Measurements from ENCODE around the gene EPB41L4A.

EPB41L4A gene

GRCh38 chr5:112294126-112294525, 125.0 kb downstream of the EPB41L4A start:
- Histone ChIP-seq H3K9me3 (ENCODE audit: low read length) (no peaks in the 10 kb centered on the region), H3K36me3 (ENCODE audit: insufficient read depth, low read length) (no peaks in the 10 kb centered on the region), H3K4me3 (ENCODE audit: low read depth in 1 of 2, low read length in 2 of 2) (no peak overlapping the region), H3K4me1 (ENCODE audit: insufficient read depth, low read length) (no peaks in the 10 kb centered on the region), H3K27me3 (ENCODE audit: control insufficient read depth in 1 of 2, insufficient read depth in 2 of 2, low read length in 2 of 2) (no peaks in the 10 kb centered on the region), H3K27ac (ENCODE audit: low read depth, low read length) (no peak overlapping the region), H3K9ac (ENCODE audit: low read length) (no peak overlapping the region)

- H3K27me3 ChIP-seq (ENCODE audit: control insufficient read depth in 1 of 2, insufficient read depth in 2 of 2, low read length in 2 of 2): no peaks in the 10 kb centered on the region
- H3K9me3 ChIP-seq (ENCODE audit: low read length): no peaks in the 10 kb centered on the region
- no peaks in the 10 kb centered on the region for H3K4me1 ChIP-seq (ENCODE audit: insufficient read depth, low read length)
- H3K9ac ChIP-seq (ENCODE audit: low read length): no peak overlapping the region
- H3K36me3 ChIP-seq (ENCODE audit: insufficient read depth, low read length): no peaks in the 10 kb centered on the region
- H3K4me3 ChIP-seq (ENCODE audit: low read depth in 1 of 2, low read length in 2 of 2): no peak overlapping the region
- H3K27ac ChIP-seq (ENCODE audit: low read depth, low read length): no peak overlapping the region
Observed at GRCh38 chr5:112293587-112293986, 125.5 kb downstream of the EPB41L4A start.

- H3K4me1 ChIP-seq (ENCODE audit: insufficient read depth, low read length): no peaks in the 10 kb centered on the region
- no peak overlapping the region for H3K27ac ChIP-seq (ENCODE audit: low read depth, low read length)
Observed at GRCh38 chr5:112290691-112291090, 128.4 kb downstream of the EPB41L4A start.

GRCh38 chr5:112289465-112289864, 129.6 kb downstream of the EPB41L4A start:
- Histone ChIP-seq H3K27me3 (ENCODE audit: control insufficient read depth in 1 of 2, insufficient read depth in 2 of 2, low read length in 2 of 2) (no peaks in the 10 kb centered on the region), H3K4me1 (ENCODE audit: insufficient read depth, low read length) (no peaks in the 10 kb centered on the region), H3K4me3 (ENCODE audit: low read depth in 1 of 2, low read length in 2 of 2) (no peak overlapping the region), H3K36me3 (ENCODE audit: insufficient read depth, low read length) (no peaks in the 10 kb centered on the region), H3K9me3 (ENCODE audit: low read length) (no peaks in the 10 kb centered on the region), H3K27ac (ENCODE audit: low read depth, low read length) (no peak overlapping the region), H3K9ac (ENCODE audit: low read length) (no peak overlapping the region)

More at GRCh38 chr5:112290691-112291090, 128.4 kb downstream of the EPB41L4A start:
- Histone ChIP-seq H3K27me3 (ENCODE audit: control insufficient read depth in 1 of 2, insufficient read depth in 2 of 2, low read length in 2 of 2) (no peaks in the 10 kb centered on the region), H3K9ac (ENCODE audit: low read length) (no peak overlapping the region), H3K4me3 (ENCODE audit: low read depth in 1 of 2, low read length in 2 of 2) (no peak overlapping the region), H3K9me3 (ENCODE audit: low read length) (no peaks in the 10 kb centered on the region), H3K36me3 (ENCODE audit: insufficient read depth, low read length) (no peaks in the 10 kb centered on the region)

- H3K4me3 ChIP-seq (ENCODE audit: low read depth in 1 of 2, low read length in 2 of 2): no peak overlapping the region
- no peaks in the 10 kb centered on the region for H3K27me3 ChIP-seq (ENCODE audit: control insufficient read depth in 1 of 2, insufficient read depth in 2 of 2, low read length in 2 of 2)
- H3K9me3 ChIP-seq (ENCODE audit: low read length): no peaks in the 10 kb centered on the region
- H3K36me3 ChIP-seq (ENCODE audit: insufficient read depth, low read length): no peaks in the 10 kb centered on the region
- no peak overlapping the region for H3K9ac ChIP-seq (ENCODE audit: low read length)
- no peaks in the 10 kb centered on the region for H3K4me1 ChIP-seq (ENCODE audit: insufficient read depth, low read length)
- no peak overlapping the region for H3K27ac ChIP-seq (ENCODE audit: low read depth, low read length)
Observed at GRCh38 chr5:112283943-112284929, 134.8 kb downstream of the EPB41L4A start.

GRCh38 chr5:112283034-112283582, 136.0 kb downstream of the EPB41L4A start:
- Histone ChIP-seq H3K27me3 (ENCODE audit: control insufficient read depth in 1 of 2, insufficient read depth in 2 of 2, low read length in 2 of 2) (no peaks in the 10 kb centered on the region), H3K9me3 (ENCODE audit: low read length) (no peaks in the 10 kb centered on the region), H3K4me3 (ENCODE audit: low read depth in 1 of 2, low read length in 2 of 2) (no peak overlapping the region), H3K4me1 (ENCODE audit: insufficient read depth, low read length) (no peaks in the 10 kb centered on the region), H3K9ac (ENCODE audit: low read length) (no peak overlapping the region), H3K27ac (ENCODE audit: low read depth, low read length) (no peak overlapping the region), H3K36me3 (ENCODE audit: insufficient read depth, low read length) (no peaks in the 10 kb centered on the region)

- Histone ChIP-seq H3K9ac (ENCODE audit: low read length) (no peak overlapping the region), H3K27me3 (ENCODE audit: control insufficient read depth in 1 of 2, insufficient read depth in 2 of 2, low read length in 2 of 2) (no peaks in the 10 kb centered on the region), H3K36me3 (ENCODE audit: insufficient read depth, low read length) (no peaks in the 10 kb centered on the region), H3K27ac (ENCODE audit: low read depth, low read length) (no peak overlapping the region), H3K4me3 (ENCODE audit: low read depth in 1 of 2, low read length in 2 of 2) (no peak overlapping the region), H3K9me3 (ENCODE audit: low read length) (no peaks in the 10 kb centered on the region), H3K4me1 (ENCODE audit: insufficient read depth, low read length) (no peaks in the 10 kb centered on the region)
Observed at GRCh38 chr5:112279082-112279481, 140.0 kb downstream of the EPB41L4A start.

- no peaks in the 10 kb centered on the region for H3K4me1 ChIP-seq (ENCODE audit: insufficient read depth, low read length)
- no peak overlapping the region for H3K9ac ChIP-seq (ENCODE audit: low read length)
- no peaks in the 10 kb centered on the region for H3K9me3 ChIP-seq (ENCODE audit: low read length)
- H3K4me3 ChIP-seq (ENCODE audit: low read depth in 1 of 2, low read length in 2 of 2): no peak overlapping the region
- H3K27ac ChIP-seq (ENCODE audit: low read depth, low read length): no peak overlapping the region
- no peaks in the 10 kb centered on the region for H3K36me3 ChIP-seq (ENCODE audit: insufficient read depth, low read length)
- H3K27me3 ChIP-seq (ENCODE audit: control insufficient read depth in 1 of 2, insufficient read depth in 2 of 2, low read length in 2 of 2): no peaks in the 10 kb centered on the region
Observed at GRCh38 chr5:112276991-112277390, 142.1 kb downstream of the EPB41L4A start.

GRCh38 chr5:112275671-112276070, 143.4 kb downstream of the EPB41L4A start:
- no peaks in the 10 kb centered on the region for H3K27me3 ChIP-seq (ENCODE audit: control insufficient read depth in 1 of 2, insufficient read depth in 2 of 2, low read length in 2 of 2)
- H3K4me3 ChIP-seq (ENCODE audit: low read depth in 1 of 2, low read length in 2 of 2): no peak overlapping the region
- no peak overlapping the region for H3K9ac ChIP-seq (ENCODE audit: low read length)
- no peaks in the 10 kb centered on the region for H3K9me3 ChIP-seq (ENCODE audit: low read length)
- H3K4me1 ChIP-seq (ENCODE audit: insufficient read depth, low read length): no peaks in the 10 kb centered on the region
- no peaks in the 10 kb centered on the region for H3K36me3 ChIP-seq (ENCODE audit: insufficient read depth, low read length)
- H3K27ac ChIP-seq (ENCODE audit: low read depth, low read length): no peak overlapping the region

GRCh38 chr5:112270299-112271293, 148.5 kb downstream of the EPB41L4A start:
- no peaks in the 10 kb centered on the region for H3K27me3 ChIP-seq (ENCODE audit: control insufficient read depth in 1 of 2, insufficient read depth in 2 of 2, low read length in 2 of 2)
- no peak overlapping the region for H3K4me3 ChIP-seq (ENCODE audit: low read depth in 1 of 2, low read length in 2 of 2)
- no peaks in the 10 kb centered on the region for H3K9me3 ChIP-seq (ENCODE audit: low read length)
- H3K36me3 ChIP-seq (ENCODE audit: insufficient read depth, low read length): no peaks in the 10 kb centered on the region
- H3K4me1 ChIP-seq (ENCODE audit: insufficient read depth, low read length): no peaks in the 10 kb centered on the region
- no peak overlapping the region for H3K9ac ChIP-seq (ENCODE audit: low read length)
- H3K27ac ChIP-seq (ENCODE audit: low read depth, low read length): no peak overlapping the region

GRCh38 chr5:112267231-112267630, 151.8 kb downstream of the EPB41L4A start:
- Histone ChIP-seq H3K27me3 (ENCODE audit: control insufficient read depth in 1 of 2, insufficient read depth in 2 of 2, low read length in 2 of 2) (no peaks in the 10 kb centered on the region), H3K36me3 (ENCODE audit: insufficient read depth, low read length) (no peaks in the 10 kb centered on the region), H3K9me3 (ENCODE audit: low read length) (no peaks in the 10 kb centered on the region), H3K4me1 (ENCODE audit: insufficient read depth, low read length) (no peaks in the 10 kb centered on the region), H3K27ac (ENCODE audit: low read depth, low read length) (no peak overlapping the region), H3K9ac (ENCODE audit: low read length) (no peak overlapping the region), H3K4me3 (ENCODE audit: low read depth in 1 of 2, low read length in 2 of 2) (no peak overlapping the region)

All from muscle layer of colon (tissue), 2 donors.